ENCODE results near the gene ZG16B. TPM values are rescaled to one million over a fixed set of nuclear protein-coding genes. Genes with fewer than 3 reads are reported as not detected.

ZG16B gene
- total RNA-seq, 1 experiment from 2014 or later: not detected

GRCh38 chr16:2819939-2820835 lies 9.9 kb upstream of the ZG16B start:
- H3K23ac ChIP-seq (ENCODE audit: insufficient read length, low read depth, low read length): no peak overlapping the region
- no peak overlapping the region for H2BK12ac ChIP-seq (ENCODE audit: insufficient read length, low read depth, low read length)
- H3K4me1 ChIP-seq (ENCODE audit: insufficient read depth, low read length): no peaks in the 10 kb centered on the region
- no peak overlapping the region for H2BK20ac ChIP-seq (ENCODE audit: low read depth, low read length, poor library complexity, severe bottlenecking)
- no peak overlapping the region for H3K27ac ChIP-seq (ENCODE audit: insufficient read length, low read depth, low read length)
- no peak overlapping the region for H4K5ac ChIP-seq (ENCODE audit: insufficient read length, low read depth, low read length)
- H3K27me3 ChIP-seq (ENCODE audit: insufficient read depth, low read length): no peaks in the 10 kb centered on the region
- H4K20me1 ChIP-seq (ENCODE audit: control insufficient read depth, insufficient read depth, insufficient read length): no peaks in the 10 kb centered on the region
- H3K4me3 Mint-ChIP-seq: no peak overlapping the region
- H3K9me3 ChIP-seq (ENCODE audit: control insufficient read depth, low read depth, low read length): no peaks in the 10 kb centered on the region
- no peak overlapping the region for H3K27ac Mint-ChIP-seq
- no peaks in the 10 kb centered on the region; a peak in 1 of 7 replicates for H3K36me3 Mint-ChIP-seq (ENCODE audit: insufficient read depth in 1 of 3, low read depth in 3 of 3)
- H3K4ac ChIP-seq (ENCODE audit: low read depth, low read length): no peak overlapping the region
- no peak overlapping the region for H2BK5ac ChIP-seq (ENCODE audit: insufficient read length, low read length)
- H3K79me1 ChIP-seq (ENCODE audit: insufficient read depth, low read depth, low read length, poor library complexity, severe bottlenecking): no peaks in the 10 kb centered on the region
- WGBS (ENCODE audit: extremely low coverage, insufficient read length, low lambda C conversion rate): no CpG with 5 or more reads among the region's 17 CpGs
- H3K4me2 ChIP-seq (ENCODE audit: insufficient read depth, insufficient read length, low read length): no peak overlapping the region
- no peak overlapping the region for H3K56ac ChIP-seq (ENCODE audit: insufficient read length, low read depth, low read length)
- TF ChIP-seq CTCF (conservative IDR thresholded peaks at IDR 0.05): no peak
- H2BK15ac ChIP-seq (ENCODE audit: low read depth, low read length): no peak overlapping the region
- no peaks in the 10 kb centered on the region for H3K79me2 ChIP-seq (ENCODE audit: insufficient read depth, low read length)
- no peak overlapping the region for H2AFZ ChIP-seq (ENCODE audit: low read length)
- H2BK120ac ChIP-seq (ENCODE audit: low read depth, low read length, poor library complexity, severe bottlenecking): no peak overlapping the region
- no peaks in the 10 kb centered on the region for H3K23me2 ChIP-seq (ENCODE audit: insufficient read length, low read depth, low read length, poor library complexity, severe bottlenecking)
- no peak overlapping the region for H3T11ph ChIP-seq (ENCODE audit: low read length)
- no peak overlapping the region for H3K9ac ChIP-seq (ENCODE audit: extremely low read depth, insufficient read length, low read length)
- H3K14ac ChIP-seq (ENCODE audit: insufficient read depth, low read length): no peak overlapping the region
- H3K27me3 Mint-ChIP-seq (ENCODE audit: low read depth): no peaks in the 10 kb centered on the region
- no peak overlapping the region for H3K18ac ChIP-seq (ENCODE audit: insufficient read length, low read depth, low read length)
- H4K91ac ChIP-seq (ENCODE audit: insufficient read length, low read depth, low read length): no peak overlapping the region
- no peak overlapping the region for H2AK5ac ChIP-seq (ENCODE audit: insufficient read length, low read length)
- H3K4me1 Mint-ChIP-seq: no peaks in the 10 kb centered on the region
- DNase-seq: no peak
- H3K9me3 Mint-ChIP-seq: no peaks in the 10 kb centered on the region
- H4K8ac ChIP-seq (replicated peaks; ENCODE audit: insufficient read length, low read depth, low read length): no peak overlapping the region

Measured in H9 (cell line).